Heart left ventricle (tissue), 16 donors: ENCODE results near the gene TRAK1. TPM values are rescaled to one million over a fixed set of nuclear protein-coding genes. Genes with fewer than 3 reads are reported as not detected.

Experiments
- ATAC-seq, 4 donors: fragments of 200-7000 bp; cut with Tn5 transposase; one replicate each; pipeline ENCODE4 v1.9.1; 2020 to 2022; ENCODE audit warnings: moderate library complexity in 4 of 4, mild to moderate bottlenecking in 3 of 4, moderate number of reproducible peaks in 1 of 4
- DNase-seq, 5 donors: peaks; one replicate each; pipeline ENCODE4 v3.0.0-alpha.2; 2020
- H3K27ac ChIP-seq, 12 donors: fragments of 200-600 bp; sonication (generic) in 4 of 12; one replicate each; pipeline versions ENCODE4 v1.5.0 to v1.8.0; 2016 to 2022; ENCODE audit warnings: mild to moderate bottlenecking in 2 of 12
- H3K27me3 ChIP-seq, 9 donors: fragments of 200-600 bp; sonication (generic) in 2 of 9; one replicate each; pipeline versions ENCODE4 v1.5.1 to v1.8.0; 2016 to 2022; ENCODE audit warnings: mild to moderate bottlenecking in 3 of 9
- H3K36me3 ChIP-seq, 9 donors: fragments of 200-600 bp; sonication (generic) in 2 of 9; one replicate each; pipeline versions ENCODE4 v1.5.0 to v1.8.0; 2018 to 2022; ENCODE audit warnings: mild to moderate bottlenecking in 2 of 9
- H3K4me1 ChIP-seq, 12 donors: fragments of 200-600 bp; sonication (generic) in 4 of 12; one replicate each; pipeline versions ENCODE4 v1.5.0 to v1.8.0; 2016 to 2022; ENCODE audit warnings: mild to moderate bottlenecking in 3 of 12
- H3K4me3 ChIP-seq, 12 donors: fragments of 200-600 bp; sonication (generic) in 4 of 12; one replicate each; pipeline versions ENCODE4 v1.5.0 to v1.8.0; 2017 to 2022; ENCODE audit warnings: mild to moderate bottlenecking in 9 of 12, moderate library complexity in 4 of 12
- H3K9me3 ChIP-seq, 12 donors: fragments of 200-600 bp; sonication (generic) in 4 of 12; one replicate each; pipeline versions ENCODE4 v1.5.0 to v1.8.0; 2016 to 2022; ENCODE audit warnings: mild to moderate bottlenecking in 1 of 12
- CTCF ChIP-seq, 12 donors: fragments of 200-600 bp; sonication (generic) in 4 of 12; IDR thresholded peaks; one replicate each; pipeline versions ENCODE4 v1.5.0 to v1.8.0; 2018 to 2022; ENCODE audit warnings: antibody characterized with exemption in 12 of 12, mild to moderate bottlenecking in 5 of 12
- POLR2A ChIP-seq, 2 donors: fragments of 450-650 bp; IDR thresholded peaks; one replicate each; pipeline ENCODE4 v1.6.1; 2017; ENCODE audit warnings: antibody characterized with exemption in 2 of 2, mild to moderate bottlenecking in 2 of 2, moderate library complexity in 2 of 2
- WGBS, 4 donors: extraction: QIAGEN DNeasy Blood & Tissue Kit in 2 of 4; methylation state at CpG; one replicate each; pipeline versions ENCODE4 v1.1.5 to v1.1.7; 2013 to 2018; 5-methylcytosine and 5-hydroxymethylcytosine counted together
- intact Hi-C, 10 donors: fragments of 100-400 bp; cut with DNase I; formaldehyde crosslinking; loops; one replicate each; pipeline versions ENCODE4 v1.11.1 to v1.14.2; 2022
- polyA plus RNA-seq, 2 donors: library from polyadenylated mRNA; stranded (reverse); fragments of 200-250 nt; gene quantifications; one replicate each; pipeline ENCODE4 v1.2.3, GENCODE V29; 2013
- total RNA-seq, 9 donors: library from RNA; depleted of rRNA in 2 of 9; stranded (reverse); fragments of >200 nt in 2 of 9; fragmentation: NEBNext Ultra II Directional in 3 of 9; extraction: Animal tissue kit (Norgen Biotek cat#: 25700) in 3 of 9; gene quantifications; one replicate each; pipeline versions ENCODE4 v1.1.0 to v1.2.4, GENCODE V29; 2016 to 2023
- donor health status: ischemic (EF 13 %, LVEDD 7.1; RV severe dilation, severe dysfunction).
- donor health status: healthy with polysubstance abuse.
- donor health status: DM: no; HTN: yes; CAD: no.
- donor health status: DM: no; HTN: no; CAD: no.
- donor health status: ischemic (EF 25% LVEDD 6.9; RV normal size, moderate dysfunction).
- donor health status: ischemic (EF 25% LVEDD 5.7; RV mildly dilated, moderate dysfunction).
- donor health status: healthy.
- donor health status: DM: yes; HTN: yes; CAD: no.
- donor health status: ischemic (EF 35%, LVEDD 5.7; RV mildly dilated, moderate dysfunction).
- donor health status: nonischemic (EF 11% LVEDD 7.7; RV severe dilation, severe dysfunction).
- donor health status: DM: yes; HTN: yes; CAD: no.
- donor health status: PGD.
- donor health status: ischemic (EF 29% LVEDD 5.4; RV normal size, mild dysfunction).
- donor health status: nonischemic (EF 23%, LVEDD 6.1; RV moderate dilation, normal function).

Gene TRAK1
- total and polyA plus RNA-seq, 11 donors: 53.3 to 364 (median 250) TPM

- Histone ChIP-seq H3K4me1 (peaks cover 0 to 10% (median 0%) of the 10 kb centered on the region in 12 donors), H3K27ac (no peak overlapping the region), H3K36me3 (peaks cover 0 to 95% (median 57%) of the 10 kb centered on the region in 9 donors), H3K4me3 (no peak overlapping the region), H3K27me3 (no peaks in the 10 kb centered on the region), H3K9me3 (no peaks in the 10 kb centered on the region)
- TF ChIP-seq POLR2A (IDR thresholded peaks at IDR 0.05) (no peak), CTCF (IDR thresholded peaks at IDR 0.05) (no peak)
- intact Hi-C loops: no loop called here
- no peak for ATAC-seq
- WGBS, 4 donors: 72 to 78% (median 77%) methylated on average over 3 to 4 of the region's 4 CpGs
- DNase-seq: no peak
Measured at GRCh38 chr3:42216302-42216701, 125.1 kb downstream of the TRAK1 start.

- Histone ChIP-seq H3K27ac (no peak overlapping the region), H3K36me3 (peaks cover 0 to 94% (median 57%) of the 10 kb centered on the region in 9 donors), H3K27me3 (no peaks in the 10 kb centered on the region), H3K9me3 (no peaks in the 10 kb centered on the region), H3K4me1 (peaks cover 0 to 10% (median 0%) of the 10 kb centered on the region in 12 donors), H3K4me3 (no peak overlapping the region)
- DNase-seq: no peak
- no peak for ATAC-seq
- 67 to 78% (median 74%) methylated on average over 5 of the region's 5 CpGs for WGBS, 4 donors
- intact Hi-C loops: no loop called here
- TF ChIP-seq CTCF (IDR thresholded peaks at IDR 0.05) (no peak), POLR2A (IDR thresholded peaks at IDR 0.05) (no peak)
Measured at GRCh38 chr3:42216931-42217333, 125.8 kb downstream of the TRAK1 start.

GRCh38 chr3:42220436-42221121 lies 129.4 kb downstream of the TRAK1 start:
- intact Hi-C loops: loop anchor here in 3 of 10 donors (10.0 kb wide), 2 partner anchors 326 to 524 kb away; no protein-coding TSS in a partner anchor
- ATAC-seq (no peak), DNase-seq (no peak)
- peaks cover 0 to 2% (median 0%) of the 10 kb centered on the region in 12 donors for H3K9me3 ChIP-seq
- H3K27me3 ChIP-seq: no peaks in the 10 kb centered on the region
- H3K4me1 ChIP-seq: peaks cover 0 to 17% (median 4%) of the 10 kb centered on the region in 12 donors
- peaks cover 0 to 94% (median 65%) of the 10 kb centered on the region in 9 donors for H3K36me3 ChIP-seq
- no peak for TF ChIP-seq CTCF (IDR thresholded peaks at IDR 0.05)
- no peak for TF ChIP-seq POLR2A (IDR thresholded peaks at IDR 0.05)
- H3K27ac ChIP-seq: no peak overlapping the region
- 88 to 92% (median 88%) methylated on average over 17 of the region's 17 CpGs for WGBS, 4 donors
- no peak overlapping the region for H3K4me3 ChIP-seq

GRCh38 chr3:42222942-42223693 lies 132.0 kb downstream of the TRAK1 start:
- H3K9me3 ChIP-seq: peaks cover 0 to 4% (median 0%) of the 10 kb centered on the region in 12 donors
- peaks cover 0 to 78% (median 68%) of the 10 kb centered on the region in 9 donors for H3K36me3 ChIP-seq
- TF ChIP-seq CTCF (IDR thresholded peaks at IDR 0.05) (no peak), POLR2A (IDR thresholded peaks at IDR 0.05) (no peak)
- no peaks in the 10 kb centered on the region for H3K27me3 ChIP-seq
- intact Hi-C loops: loop anchor here in 3 of 10 donors (10.0 kb wide), 2 partner anchors 328 to 522 kb away; no protein-coding TSS in a partner anchor
- H3K4me3 ChIP-seq: no peak overlapping the region
- DNase-seq: no peak
- peaks cover 0 to 16% (median 4%) of the 10 kb centered on the region in 12 donors for H3K4me1 ChIP-seq
- H3K27ac ChIP-seq: no peak overlapping the region
- peak in 2 of 4 donors; percentile 10 to 43 for ATAC-seq
- 75 to 88% (median 79%) methylated on average over 28 to 31 of the region's 31 CpGs for WGBS, 4 donors
